CD4-positive, alpha-beta T cell (primary cell): ENCODE data around the gene TMEM150B. TPM values are rescaled to one million over a fixed set of nuclear protein-coding genes. Genes with fewer than 3 reads are reported as not detected.

Experiments
- ATAC-seq: fragments of 200-7000 bp; cut with Tn5 transposase; one replicate; pipeline ENCODE4 v1.10.0; 2022; ENCODE audit warnings: mild to moderate bottlenecking; ENCODE audit not compliant: poor library complexity
- CTCF ChIA-PET: fragments of 350-600 bp; sonication (Branson Sonifier 250); formaldehyde crosslinking; loops from one replicate; lab custom pipeline; 2021; ENCODE audit warnings: antibody characterized with exemption, inconsistent platforms; lab: Charles Lee
- POLR2A ChIA-PET: fragments of 350-600 bp; sonication (Branson Sonifier 250); formaldehyde crosslinking; loops from one replicate; lab custom pipeline; 2021; ENCODE audit warnings: antibody characterized with exemption, inconsistent platforms; lab: Charles Lee
- DNase-seq, 14 experiments: peaks; one replicate each; pipeline ENCODE4 v3.0.0-alpha.2; 2013 to 2020; ENCODE audit warnings: mixed read lengths in 2 of 14
- H3K27ac ChIP-seq, 2 donors: one replicate each; pipeline versions ENCODE4 v1.5.1 to v1.7.0; 2013; ENCODE audit warnings: low read length in 2 of 2, low read depth in 1 of 2, mild to moderate bottlenecking in 1 of 2
- H3K27me3 ChIP-seq, 2 experiments: 1 replicate in 1 of 2; 2 replicates in 1 of 2; pipeline versions ENCODE4 v1.6.1 to v1.7.0; 2013; ENCODE audit warnings: low read length in 2 of 2, control low read depth in 1 of 2, mild to moderate bottlenecking in 1 of 2, moderate library complexity in 1 of 2; ENCODE audit not compliant: insufficient read depth in 2 of 2, control insufficient read depth in 1 of 2
- H3K36me3 ChIP-seq: one replicate; pipeline ENCODE4 v1.6.1; 2013; ENCODE audit warnings: low read length, control low read depth; ENCODE audit not compliant: insufficient read depth
- H3K4me1 ChIP-seq: one replicate; pipeline ENCODE4 v1.6.1; 2013; ENCODE audit warnings: low read length, control low read depth; ENCODE audit not compliant: insufficient read depth
- H3K4me3 ChIP-seq: one replicate; pipeline ENCODE4 v1.5.1; 2013; ENCODE audit warnings: mild to moderate bottlenecking, low read length, moderate library complexity
- H3K9me3 ChIP-seq, 2 experiments: 1 replicate in 1 of 2; 2 replicates in 1 of 2; pipeline versions ENCODE4 v1.6.1 to v1.7.0; 2013; ENCODE audit warnings: low read length in 2 of 2, mild to moderate bottlenecking in 2 of 2, control low read depth in 1 of 2, moderate library complexity in 1 of 2; ENCODE audit not compliant: control insufficient read depth in 1 of 2, insufficient read depth in 1 of 2
- H3K27ac Mint-ChIP-seq: one replicate; pipeline ENCODE4 v1.8.0; 2020; ENCODE audit warnings: mixed read lengths
- H3K27me3 Mint-ChIP-seq: one replicate; pipeline ENCODE4 v1.8.0; 2021; ENCODE audit warnings: mixed read lengths
- H3K36me3 Mint-ChIP-seq: one replicate; pipeline ENCODE4 v1.8.0; 2021; ENCODE audit warnings: low read depth, mixed read lengths
- H3K4me1 Mint-ChIP-seq: one replicate; pipeline ENCODE4 v1.8.0; 2021; ENCODE audit warnings: low read depth, mixed read lengths
- H3K4me3 Mint-ChIP-seq: one replicate; pipeline ENCODE4 v1.8.0; 2020; ENCODE audit warnings: mild to moderate bottlenecking, mixed read lengths
- H3K9me3 Mint-ChIP-seq: one replicate; pipeline ENCODE4 v1.8.0; 2020; ENCODE audit warnings: mixed read lengths
- CTCF ChIP-seq: fragments of 200-600 bp; IDR thresholded peaks from one replicate; pipeline ENCODE4 v1.8.0; 2022; ENCODE audit warnings: antibody characterized with exemption, mild to moderate bottlenecking
- intact Hi-C, 2 experiments: fragments of 100-400 bp; cut with DNase I in 1 of 2; cut with micrococcal nuclease in 1 of 2; formaldehyde crosslinking; loops; one replicate each; pipeline versions ENCODE4 v1.15.1 to v1.9.0; 2023 to 2025; cut with DNase I, micrococcal nuclease
- total RNA-seq, 174 experiments: library from RNA in 2 of 174; stranded (reverse) in 2 of 174; gene quantifications; one replicate each; pipeline ENCODE4 v1.2.3 and lab custom pipeline; 2021 to 2026

TMEM150B gene
- total RNA-seq, 2 experiments from 2014 or later, result not detected

GRCh38 chr19:55320844-55321419, 4.2 kb downstream of the TMEM150B start:
- Histone ChIP-seq H3K4me3 (no peak overlapping the region), H3K4me1 (no peaks in the 10 kb centered on the region), H3K27ac (no peak overlapping the region), H3K9me3 (peaks cover 0 to 4% of the 10 kb centered on the region in 2 experiments), H3K36me3 (no peaks in the 10 kb centered on the region), H3K27me3 (no peaks in the 10 kb centered on the region)
- H3K27me3 Mint-ChIP-seq, result peaks cover 13% of the 10 kb centered on the region
- no peaks in the 10 kb centered on the region for H3K4me1 Mint-ChIP-seq
- ChIA-PET CTCF (interaction anchor here (1.6 kb wide), 1 partner anchor 19 kb away, joined by 6 read pairs; no protein-coding TSS in a partner anchor), POLR2A (no interaction called here)
- no peaks in the 10 kb centered on the region for H3K9me3 Mint-ChIP-seq
- no peak for TF ChIP-seq CTCF
- no peaks in the 10 kb centered on the region for H3K36me3 Mint-ChIP-seq
- no peak overlapping the region for H3K4me3 Mint-ChIP-seq
- intact Hi-C loops, result no loop called here
- ATAC-seq (no peak), DNase-seq (no peak)
- no peak overlapping the region for H3K27ac Mint-ChIP-seq

- H3K27ac ChIP-seq, result no peak overlapping the region
- H3K9me3 ChIP-seq, result peaks cover 0 to 4% of the 10 kb centered on the region in 2 experiments
- CTCF ChIA-PET, result no interaction called here
- no peaks in the 10 kb centered on the region for H3K4me1 Mint-ChIP-seq
- intact Hi-C loops, result no loop called here
- POLR2A ChIA-PET, result no interaction called here
- no peaks in the 10 kb centered on the region for H3K36me3 Mint-ChIP-seq
- H3K27ac Mint-ChIP-seq, result no peak overlapping the region
- DNase-seq, result no peak
- H3K27me3 Mint-ChIP-seq, result peaks cover 13% of the 10 kb centered on the region
- no peak overlapping the region for H3K4me3 Mint-ChIP-seq
- H3K4me1 ChIP-seq, result no peaks in the 10 kb centered on the region
- TF ChIP-seq CTCF, result no peak
- no peaks in the 10 kb centered on the region for H3K36me3 ChIP-seq
- H3K4me3 ChIP-seq, result no peak overlapping the region
- H3K9me3 Mint-ChIP-seq, result no peaks in the 10 kb centered on the region
- no peak for ATAC-seq
- no peaks in the 10 kb centered on the region for H3K27me3 ChIP-seq
Observed at GRCh38 chr19:55319785-55320184, 5.4 kb downstream of the TMEM150B start.

- H3K4me3 ChIP-seq, result no peak overlapping the region
- Mint-ChIP-seq H3K4me1 (no peaks in the 10 kb centered on the region), H3K27ac (no peak overlapping the region), H3K9me3 (no peaks in the 10 kb centered on the region), H3K36me3 (no peaks in the 10 kb centered on the region), H3K27me3 (peaks cover 5% of the 10 kb centered on the region), H3K4me3 (no peak overlapping the region)
- no peak for ATAC-seq
- no peak for TF ChIP-seq CTCF
- ChIA-PET CTCF (no interaction called here), POLR2A (no interaction called here)
- intact Hi-C loops, result no loop called here
- H3K4me1 ChIP-seq, result no peaks in the 10 kb centered on the region
- H3K27ac ChIP-seq, result no peak overlapping the region
- no peaks in the 10 kb centered on the region for H3K27me3 ChIP-seq
- H3K36me3 ChIP-seq, result no peaks in the 10 kb centered on the region
- DNase-seq, result no peak
- H3K9me3 ChIP-seq, result peaks cover 0 to 4% of the 10 kb centered on the region in 2 experiments
Observed at GRCh38 chr19:55316646-55317045, 8.5 kb downstream of the TMEM150B start.
